ENCODE results near the gene KLHL22.
A peak's percentile ranks its signal among the peaks of the same experiment; 100 is the strongest.
"Not testable (repeated sequence)": the region's sequence is repeated elsewhere in the genome, so short reads cannot be mapped to it uniquely, and the experiment has no call there.

Gene KLHL22

GRCh38 chr22:20498913-20499312 lies 3.3 kb upstream of the KLHL22 start:
- no peak for DNase-seq

GRCh38 chr22:20497426-20497825 lies 1.8 kb upstream of the KLHL22 start:
- no peak for DNase-seq

- DNase-seq, result peak; percentile 63
Measured at GRCh38 chr22:20495861-20496681, 476 bp upstream of the KLHL22 start.

GRCh38 chr22:20491346-20491745 lies 4.2 kb downstream of the KLHL22 start:
- DNase-seq, result no peak

- no peak for DNase-seq
Measured at GRCh38 chr22:20490941-20491307, 4.7 kb downstream of the KLHL22 start.

GRCh38 chr22:20490183-20490940 lies 5.2 kb downstream of the KLHL22 start:
- no peak for DNase-seq

- no peak for DNase-seq
Measured at GRCh38 chr22:20488946-20489345, 6.6 kb downstream of the KLHL22 start.

- DNase-seq, result no peak
Measured at GRCh38 chr22:20487715-20488114, 7.9 kb downstream of the KLHL22 start.

GRCh38 chr22:20486229-20486628 lies 9.4 kb downstream of the KLHL22 start:
- no peak for DNase-seq

GRCh38 chr22:20484948-20485683 lies 10.5 kb downstream of the KLHL22 start:
- DNase-seq, result no peak

- DNase-seq, result no peak
Measured at GRCh38 chr22:20483771-20484170, 11.8 kb downstream of the KLHL22 start.

GRCh38 chr22:20483143-20483506 lies 12.5 kb downstream of the KLHL22 start:
- not testable (repeated sequence) for DNase-seq

- DNase-seq, result no peak
Measured at GRCh38 chr22:20479612-20480196, 15.9 kb downstream of the KLHL22 start.

GRCh38 chr22:20478059-20478458 lies 17.5 kb downstream of the KLHL22 start:
- DNase-seq, result not testable (repeated sequence)

GRCh38 chr22:20475569-20475968 lies 20.0 kb downstream of the KLHL22 start:
- not testable (repeated sequence) for DNase-seq

- DNase-seq, result no peak
Measured at GRCh38 chr22:20475115-20475436, 20.5 kb downstream of the KLHL22 start.

- no peak for DNase-seq
Measured at GRCh38 chr22:20472629-20473442, 22.8 kb downstream of the KLHL22 start.

- no peak for DNase-seq
Measured at GRCh38 chr22:20471126-20471833, 24.3 kb downstream of the KLHL22 start.

GRCh38 chr22:20470525-20470924 lies 25.1 kb downstream of the KLHL22 start:
- DNase-seq, result not testable (repeated sequence)

- DNase-seq, result no peak
Measured at GRCh38 chr22:20469110-20469868, 26.3 kb downstream of the KLHL22 start.
